ENCODE results near the gene MMP13. TPM values are rescaled to one million over a fixed set of nuclear protein-coding genes. Genes with fewer than 3 reads are reported as not detected.

Gene MMP13
- total RNA-seq, 4 donors from 2014 or later: 0.38 to 0.44 TPM; not detected in 2

DNA sequence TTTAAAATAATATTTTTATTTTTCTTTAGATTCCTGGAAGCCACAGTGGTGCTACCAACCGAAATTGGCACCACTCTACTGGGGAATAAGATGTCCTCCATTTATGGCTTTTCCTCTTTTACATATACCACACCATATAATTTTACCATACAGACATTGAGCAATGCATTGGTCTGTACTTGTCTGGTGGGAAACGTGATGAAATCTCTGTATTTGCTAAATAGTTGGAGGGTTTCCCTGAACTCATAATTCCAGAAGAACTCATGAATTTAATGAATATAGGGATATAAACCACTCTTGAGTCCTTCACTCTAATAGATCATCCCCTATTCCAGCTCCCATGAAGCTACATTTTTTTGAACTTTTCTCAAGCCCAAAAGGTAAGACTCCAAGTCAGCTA is 28.0 kb upstream of the MMP13 start:
- TF ChIP-seq, protein P1, sequence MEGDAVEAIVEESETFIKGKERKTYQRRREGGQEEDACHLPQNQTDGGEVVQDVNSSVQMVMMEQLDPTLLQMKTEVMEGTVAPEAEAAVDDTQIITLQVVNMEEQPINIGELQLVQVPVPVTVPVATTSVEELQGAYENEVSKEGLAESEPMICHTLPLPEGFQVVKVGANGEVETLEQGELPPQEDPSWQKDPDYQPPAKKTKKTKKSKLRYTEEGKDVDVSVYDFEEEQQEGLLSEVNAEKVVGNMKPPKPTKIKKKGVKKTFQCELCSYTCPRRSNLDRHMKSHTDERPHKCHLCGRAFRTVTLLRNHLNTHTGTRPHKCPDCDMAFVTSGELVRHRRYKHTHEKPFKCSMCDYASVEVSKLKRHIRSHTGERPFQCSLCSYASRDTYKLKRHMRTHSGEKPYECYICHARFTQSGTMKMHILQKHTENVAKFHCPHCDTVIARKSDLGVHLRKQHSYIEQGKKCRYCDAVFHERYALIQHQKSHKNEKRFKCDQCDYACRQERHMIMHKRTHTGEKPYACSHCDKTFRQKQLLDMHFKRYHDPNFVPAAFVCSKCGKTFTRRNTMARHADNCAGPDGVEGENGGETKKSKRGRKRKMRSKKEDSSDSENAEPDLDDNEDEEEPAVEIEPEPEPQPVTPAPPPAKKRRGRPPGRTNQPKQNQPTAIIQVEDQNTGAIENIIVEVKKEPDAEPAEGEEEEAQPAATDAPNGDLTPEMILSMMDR (IDR thresholded peaks at IDR 0.05; ENCODE audit: low read depth): no peak

GRCh38 chr11:102981324-102981910 is 25.9 kb upstream of the MMP13 start:
- TF ChIP-seq, protein P1 (IDR thresholded peaks at IDR 0.05; ENCODE audit: low read depth): no peak

GRCh38 chr11:102974552-102975280 is 19.2 kb upstream of the MMP13 start:
- TF ChIP-seq, protein P1 (IDR thresholded peaks at IDR 0.05; ENCODE audit: low read depth): no peak

- TF ChIP-seq, protein P1 (IDR thresholded peaks at IDR 0.05; ENCODE audit: low read depth): no peak
Measured at GRCh38 chr11:102972853-102973252, 17.3 kb upstream of the MMP13 start.

- TF ChIP-seq, protein P1 (IDR thresholded peaks at IDR 0.05; ENCODE audit: low read depth): no peak
Measured at GRCh38 chr11:102971766-102972165, 16.2 kb upstream of the MMP13 start.

DNA sequence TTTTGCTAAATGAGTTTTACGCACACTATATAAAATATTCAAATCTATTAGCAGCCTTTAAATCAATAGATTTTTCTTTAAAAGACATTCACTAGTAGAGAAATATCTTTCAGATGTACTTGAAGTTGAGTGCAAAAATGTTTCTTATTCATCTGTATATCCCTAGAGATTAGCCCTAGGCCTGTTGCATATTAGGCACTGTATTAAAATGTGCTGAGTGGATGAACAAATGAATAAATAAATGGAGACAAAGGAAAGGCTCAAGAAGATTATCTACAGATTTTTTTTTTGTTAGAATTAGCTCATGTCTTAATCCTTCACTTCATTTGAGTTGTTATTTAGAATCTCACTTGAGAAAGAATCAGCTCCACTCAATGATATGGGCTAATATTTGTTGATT is 12.0 kb upstream of the MMP13 start:
- TF ChIP-seq, protein P1 (IDR thresholded peaks at IDR 0.05; ENCODE audit: low read depth): no peak

GRCh38 chr11:102966011-102966410 is 10.5 kb upstream of the MMP13 start:
- TF ChIP-seq, protein P1 (IDR thresholded peaks at IDR 0.05; ENCODE audit: low read depth): no peak
